ENCODE data around the gene STIM1. TPM values are rescaled to one million over a fixed set of nuclear protein-coding genes. Genes with fewer than 3 reads are reported as not detected.

Gene STIM1
- total RNA-seq, 4 donors from 2014 or later, result 50.1 to 112 (median 63.3) TPM

- no peaks in the 10 kb centered on the region for H3K27me3 ChIP-seq
- DNase-seq, result no peak
- WGBS, 2 donors, result 94 to 96% methylated on average over 4 of the region's 4 CpGs
- no peak overlapping the region for H3K27ac ChIP-seq
- intact Hi-C loops (cut with DNase I), result loop anchor here (10.0 kb wide), 1 partner anchor 92 kb away; no protein-coding TSS in a partner anchor
- H3K36me3 ChIP-seq, result no peaks in the 10 kb centered on the region
- no peaks in the 10 kb centered on the region for H3K9me3 ChIP-seq
- peaks cover 7 to 90% (median 46%) of the 10 kb centered on the region in 3 donors for H3K4me1 ChIP-seq
- TF ChIP-seq CTCF (IDR thresholded peaks at IDR 0.05) (no peak), POLR2A (IDR thresholded peaks at IDR 0.05) (no peak)
- H3K4me3 ChIP-seq, result no peak overlapping the region
Observed at GRCh38 chr11:3956748-3957147, 101.3 kb downstream of the STIM1 start.

- 67 to 77% methylated on average over 3 of the region's 3 CpGs for WGBS, 2 donors
- no peak for DNase-seq
- H3K4me3 ChIP-seq, result no peak overlapping the region
- peaks cover 7 to 89% (median 41%) of the 10 kb centered on the region in 3 donors for H3K4me1 ChIP-seq
- intact Hi-C loops (cut with DNase I), result loop anchor here (10.0 kb wide), 1 partner anchor 93 kb away; no protein-coding TSS in a partner anchor
- peak overlapping the region in 1 of 4 donors; percentile 57 for H3K27ac ChIP-seq
- no peaks in the 10 kb centered on the region for H3K36me3 ChIP-seq
- TF ChIP-seq POLR2A (IDR thresholded peaks at IDR 0.05) (no peak), CTCF (IDR thresholded peaks at IDR 0.05) (no peak)
- H3K9me3 ChIP-seq, result no peaks in the 10 kb centered on the region
- H3K27me3 ChIP-seq, result no peaks in the 10 kb centered on the region
Observed at GRCh38 chr11:3957437-3957836, 102.0 kb downstream of the STIM1 start.

- no peak overlapping the region for H3K4me3 ChIP-seq
- peaks cover 7 to 89% (median 33%) of the 10 kb centered on the region in 3 donors for H3K4me1 ChIP-seq
- H3K27me3 ChIP-seq, result no peaks in the 10 kb centered on the region
- intact Hi-C loops (cut with DNase I), result loop anchor here (10.0 kb wide), 1 partner anchor 93 kb away; no protein-coding TSS in a partner anchor
- TF ChIP-seq POLR2A (IDR thresholded peaks at IDR 0.05), result no peak
- TF ChIP-seq CTCF (IDR thresholded peaks at IDR 0.05), result no peak
- H3K27ac ChIP-seq, result peak overlapping the region in 2 of 4 donors; percentile 57 to 61
- no peaks in the 10 kb centered on the region for H3K9me3 ChIP-seq
- no peaks in the 10 kb centered on the region for H3K36me3 ChIP-seq
- no peak for DNase-seq
- WGBS, 2 donors, result 85 to 86% methylated on average over 2 of the region's 2 CpGs
Observed at GRCh38 chr11:3958281-3958680, 102.8 kb downstream of the STIM1 start.

- no peak overlapping the region for H3K4me3 ChIP-seq
- DNase-seq, result no peak
- no peaks in the 10 kb centered on the region for H3K36me3 ChIP-seq
- peaks cover 1 to 89% (median 32%) of the 10 kb centered on the region in 3 donors for H3K4me1 ChIP-seq
- TF ChIP-seq POLR2A (IDR thresholded peaks at IDR 0.05), result no peak
- TF ChIP-seq CTCF (IDR thresholded peaks at IDR 0.05), result peak in 3 of 6 experiments; percentile 27 to 52 (median 46)
- H3K9me3 ChIP-seq, result no peaks in the 10 kb centered on the region
- H3K27ac ChIP-seq, result peak overlapping the region in 2 of 4 donors; percentile 57 to 61
- H3K27me3 ChIP-seq, result no peaks in the 10 kb centered on the region
- intact Hi-C loops (cut with DNase I), result loop anchor here (10.0 kb wide), 1 partner anchor 94 kb away; no protein-coding TSS in a partner anchor
- 51 to 62% methylated on average over 5 of the region's 5 CpGs for WGBS, 2 donors
Observed at GRCh38 chr11:3959015-3959902, 103.8 kb downstream of the STIM1 start.

- H3K4me1 ChIP-seq, result peaks cover 0 to 89% (median 28%) of the 10 kb centered on the region in 3 donors
- TF ChIP-seq CTCF (IDR thresholded peaks at IDR 0.05) (no peak), POLR2A (IDR thresholded peaks at IDR 0.05) (no peak)
- no peak overlapping the region for H3K4me3 ChIP-seq
- no peak for DNase-seq
- H3K36me3 ChIP-seq, result no peaks in the 10 kb centered on the region
- peak overlapping the region in 2 of 4 donors; percentile 57 to 61 for H3K27ac ChIP-seq
- H3K27me3 ChIP-seq, result no peaks in the 10 kb centered on the region
- no peaks in the 10 kb centered on the region for H3K9me3 ChIP-seq
- intact Hi-C loops (cut with DNase I), result loop anchor here (10.0 kb wide), 1 partner anchor 95 kb away; no protein-coding TSS in a partner anchor
Observed at GRCh38 chr11:3959903-3960265, 104.4 kb downstream of the STIM1 start.
